Stimulated activated CD8-positive, alpha-beta memory T cell treated with anti-CD3 and anti-CD28 coated beads, Interleukin-12 subunit alpha, Interleukin-12 subunit beta, amount 100 ng/mL, for 24 hours (primary cell): ENCODE measurements around the gene NNT.
"Not testable (repeated sequence)": the region's sequence is repeated elsewhere in the genome, so short reads cannot be mapped to it uniquely, and the experiment has no call there.

Experiments used
- DNase-seq: peaks from one replicate; pipeline ENCODE4 v3.0.0-alpha.2; 2020; ENCODE audit errors: extremely low read depth

Gene NNT

DNA sequence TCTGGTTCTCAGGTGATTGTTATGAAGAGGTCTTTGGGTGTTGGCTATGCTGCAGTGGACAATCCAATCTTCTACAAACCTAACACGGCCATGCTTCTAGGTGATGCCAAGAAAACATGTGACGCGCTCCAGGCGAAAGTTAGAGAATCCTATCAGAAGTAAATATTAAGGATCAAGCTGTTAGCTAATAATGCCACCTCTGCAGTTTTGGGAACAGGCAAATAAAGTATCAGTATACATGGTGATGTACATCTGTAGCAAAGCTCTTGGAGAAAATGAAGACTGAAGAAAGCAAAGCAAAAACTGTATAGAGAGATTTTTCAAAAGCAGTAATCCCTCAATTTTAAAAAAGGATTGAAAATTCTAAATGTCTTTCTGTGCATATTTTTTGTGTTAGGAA is 101.3 kb downstream of the NNT start:
- DNase-seq = no peak

DNA sequence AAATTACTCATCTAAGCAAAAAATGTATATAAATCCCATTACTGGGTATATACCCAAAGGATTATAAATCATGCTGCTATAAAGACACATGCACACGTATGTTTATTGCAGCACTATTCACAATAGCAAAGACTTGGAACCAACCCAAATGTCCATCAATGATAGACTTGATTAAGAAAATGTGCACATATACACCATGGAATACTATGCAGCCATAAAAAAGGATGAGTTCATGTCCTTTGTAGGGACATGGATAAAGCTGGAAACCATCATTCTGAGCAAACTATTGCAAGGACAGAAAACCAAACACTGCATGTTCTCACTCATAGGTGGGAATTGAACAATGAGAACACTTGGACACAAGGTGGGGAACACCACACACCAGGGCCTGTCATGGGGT is 103.6 kb downstream of the NNT start:
- DNase-seq = not testable (repeated sequence)

DNA sequence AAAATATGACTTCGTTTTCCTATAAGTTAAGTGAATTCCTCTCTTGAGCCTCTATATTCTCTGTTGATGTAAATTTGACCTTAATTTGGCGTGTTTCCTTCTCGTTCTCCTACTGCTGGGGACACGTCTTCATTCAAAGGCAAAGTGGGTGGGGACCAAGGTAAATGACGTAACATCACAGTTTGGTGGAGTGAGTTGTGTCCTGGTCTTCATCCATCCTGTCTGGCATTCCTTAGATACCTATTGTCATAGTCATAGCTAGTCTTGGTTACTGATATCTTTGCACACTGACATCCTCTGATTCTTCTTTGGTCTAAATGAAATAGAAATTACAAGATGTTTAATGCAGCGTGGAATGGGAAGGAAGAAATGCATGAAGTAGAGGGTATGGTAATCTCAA is 108.5 kb downstream of the NNT start:
- DNase-seq = no peak

DNA sequence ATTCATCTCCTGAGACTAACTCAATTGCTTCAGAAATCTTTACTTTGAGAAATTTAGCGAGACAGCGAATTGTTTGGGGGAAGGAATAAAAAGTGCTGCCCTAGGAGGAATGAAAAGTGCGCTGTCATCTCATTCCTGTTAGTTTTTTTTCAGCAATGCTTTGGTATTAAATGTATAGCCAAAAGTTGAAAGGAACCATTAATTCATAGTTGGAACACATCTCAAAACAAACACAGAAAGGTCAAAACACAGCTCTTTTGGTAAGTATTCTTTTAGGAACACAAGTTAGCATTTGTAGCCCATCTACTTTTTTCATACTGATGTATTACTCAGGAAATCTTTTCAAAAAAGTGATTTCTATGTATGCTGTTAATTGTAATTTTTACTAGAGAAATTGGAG is 109.1 kb downstream of the NNT start:
- no peak for DNase-seq

DNA sequence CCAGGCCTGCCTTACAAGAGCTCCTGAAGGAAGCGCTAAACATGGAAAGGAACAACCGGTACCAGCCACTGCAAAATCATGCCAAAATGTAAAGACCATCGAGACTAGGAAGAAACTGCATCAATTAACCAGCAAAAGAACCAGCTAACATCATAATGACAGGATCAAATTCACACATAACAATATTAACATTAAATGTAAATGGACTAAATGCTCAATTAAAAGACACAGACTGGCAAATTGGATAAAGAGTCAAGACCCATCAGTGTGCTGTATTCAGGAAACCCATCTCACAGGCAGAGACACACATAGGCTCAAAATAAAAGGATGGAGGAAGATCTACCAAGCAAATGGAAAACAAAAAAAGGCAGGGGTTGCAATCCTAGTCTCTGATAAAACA is 116.8 kb downstream of the NNT start:
- not testable (repeated sequence) for DNase-seq

DNA sequence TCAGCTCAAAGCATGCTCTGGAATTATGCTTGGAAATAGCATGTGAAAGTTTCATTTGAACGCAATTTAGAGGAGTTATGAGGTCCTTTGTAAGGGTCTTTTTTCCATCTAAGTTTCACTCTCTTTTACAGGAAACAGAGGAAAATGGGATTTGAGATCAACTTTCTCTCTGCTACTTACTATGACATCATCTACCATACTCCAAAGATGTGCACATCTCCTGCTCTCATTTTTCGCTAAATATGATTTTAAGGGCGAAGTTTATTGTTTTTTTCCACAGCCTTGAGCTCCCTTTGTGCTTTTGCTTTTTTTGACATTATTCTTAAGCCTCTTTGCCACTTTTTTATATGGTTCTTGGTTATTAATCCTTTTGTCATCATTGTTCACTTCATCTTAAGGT is 125.6 kb downstream of the NNT start:
- no peak for DNase-seq

DNA sequence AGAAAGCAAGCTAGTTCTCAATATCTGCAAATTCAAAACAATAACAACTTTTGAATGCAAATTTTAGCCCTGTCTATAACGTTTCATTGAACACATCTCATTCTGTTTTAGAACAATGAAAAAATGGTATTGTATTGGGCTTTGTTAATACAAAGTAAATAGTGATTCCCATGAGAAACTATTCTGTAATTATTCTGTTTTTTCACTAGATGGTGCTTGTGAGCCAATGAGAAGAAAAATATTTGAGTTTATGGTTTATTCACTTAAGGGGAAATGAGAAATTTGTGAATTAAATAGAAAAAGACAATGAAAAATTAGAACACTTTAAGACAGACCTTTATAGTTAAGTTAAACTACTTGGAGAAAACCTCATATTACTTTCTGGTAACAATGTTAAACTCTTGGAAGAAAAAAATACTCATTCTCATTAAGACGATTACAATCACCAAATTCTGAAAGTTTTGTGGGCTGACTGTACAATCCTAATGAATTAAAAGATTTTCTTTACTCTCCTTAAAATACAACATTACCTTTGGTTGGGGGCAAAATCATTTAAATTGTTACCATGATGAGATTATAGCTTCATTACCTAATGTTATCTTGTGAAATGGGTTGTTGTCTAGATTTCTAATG is 127.0 kb downstream of the NNT start:
- no peak for DNase-seq

DNA sequence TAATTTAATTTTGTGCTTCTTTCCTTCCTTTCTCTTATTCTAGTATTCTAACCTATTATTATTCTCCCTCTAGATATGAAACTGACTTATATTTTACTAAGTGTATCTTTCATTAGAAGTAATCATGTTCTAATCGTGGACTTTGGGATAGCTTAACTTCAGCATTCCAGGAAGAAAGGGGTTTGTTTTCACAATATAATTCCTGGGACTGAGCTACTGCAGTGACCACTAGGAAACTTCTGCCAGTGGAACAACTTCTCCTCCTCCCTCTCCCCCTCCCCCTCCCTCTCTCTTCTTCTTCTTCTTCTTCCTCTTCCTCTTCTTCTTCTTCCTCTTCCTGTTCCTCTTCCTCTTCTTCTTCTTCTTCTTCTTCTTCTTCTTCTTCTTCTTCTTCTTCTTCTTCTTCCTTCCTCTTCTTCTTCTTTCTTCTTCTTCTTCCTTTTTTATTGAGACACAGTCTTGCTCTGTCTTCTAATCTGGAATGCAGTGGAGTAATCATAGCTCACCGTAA is 127.9 kb downstream of the NNT start:
- no peak for DNase-seq

DNA sequence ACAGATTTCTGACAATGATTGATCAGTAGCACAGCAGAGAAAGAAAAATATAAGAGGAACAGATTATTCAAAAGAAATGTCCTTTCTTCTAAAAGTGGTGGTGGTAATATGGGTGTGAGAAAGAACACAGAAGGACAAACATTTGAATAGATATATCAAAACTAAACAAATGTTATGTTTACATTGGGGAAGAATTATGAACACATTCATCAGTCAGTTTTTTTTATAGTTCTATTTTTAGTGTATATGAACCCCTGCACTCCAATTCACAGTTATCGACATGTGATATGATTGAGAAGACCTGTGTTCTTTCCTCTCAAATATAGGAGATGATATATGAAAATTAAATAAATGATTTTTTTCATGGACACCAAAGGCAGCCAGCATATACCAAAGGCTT is 128.6 kb downstream of the NNT start:
- DNase-seq = no peak

DNA sequence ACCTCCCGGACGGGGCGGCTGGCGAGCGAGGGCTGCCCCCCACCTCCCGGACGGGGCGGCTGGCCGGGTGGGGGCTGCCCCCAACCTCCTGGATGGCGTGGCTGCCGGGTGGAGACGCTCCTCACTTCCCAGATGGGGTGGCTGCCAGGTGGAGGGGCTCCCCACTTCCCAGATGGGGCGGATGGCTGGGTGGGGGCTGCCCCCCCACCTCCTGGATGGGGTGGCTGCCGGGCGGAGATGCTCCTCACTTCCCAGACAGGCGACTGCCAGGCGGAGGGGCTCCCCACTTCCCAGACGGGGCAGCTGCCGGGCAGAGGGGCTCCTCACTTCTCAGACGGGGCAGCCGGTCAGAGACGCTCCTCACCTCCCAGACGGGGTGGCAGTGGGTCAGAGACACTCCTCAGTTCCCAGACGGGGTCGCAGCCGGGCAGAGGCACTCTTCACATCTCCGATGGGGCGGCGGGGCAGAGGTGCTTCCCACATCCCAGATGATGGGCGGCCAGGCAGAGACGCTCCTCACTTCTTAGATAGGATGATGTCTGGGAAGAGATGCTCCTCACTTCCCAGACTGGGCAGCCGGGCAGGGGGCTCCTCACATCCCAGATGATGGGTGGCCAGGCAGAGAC is 143.1 kb downstream of the NNT start:
- DNase-seq = not testable (repeated sequence)

DNA sequence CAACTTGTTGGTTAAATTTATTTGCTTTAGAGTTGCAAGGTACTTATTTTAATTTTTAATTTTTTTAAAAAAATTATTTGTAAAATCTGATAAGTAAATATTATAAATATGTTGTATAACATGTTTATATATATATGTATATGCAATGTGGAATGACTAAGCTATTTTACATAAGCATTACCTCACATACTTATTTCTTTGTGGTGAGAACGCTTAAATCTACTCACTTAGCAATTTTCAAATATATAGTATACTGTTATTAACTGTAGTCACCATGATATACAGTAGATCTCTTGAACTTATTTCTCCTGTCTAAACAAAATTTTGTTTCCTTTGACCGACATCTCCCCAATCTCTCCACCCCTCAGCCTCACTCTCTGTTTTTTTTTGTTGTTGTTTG is 147.8 kb downstream of the NNT start:
- DNase-seq = no peak

DNA sequence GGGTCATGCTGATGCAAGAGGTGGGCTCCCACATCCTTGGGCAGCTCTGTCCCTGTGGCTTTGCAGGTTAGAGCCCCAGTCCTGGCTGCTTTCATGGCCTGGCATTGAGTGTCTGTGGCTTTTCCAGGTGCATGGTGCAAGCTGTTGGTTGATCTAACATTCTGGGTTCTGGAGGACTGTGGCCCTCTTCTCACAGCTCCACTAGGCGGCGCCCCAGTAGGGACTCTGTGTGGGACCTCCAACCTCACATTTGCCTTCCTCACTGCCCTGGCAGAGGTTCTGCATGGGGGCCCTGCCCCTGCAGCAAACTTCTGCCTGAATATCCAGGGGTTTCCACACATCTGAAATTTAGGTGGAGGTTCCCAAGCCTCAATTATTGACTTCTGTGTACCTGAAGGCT is 150.1 kb downstream of the NNT start:
- no peak for DNase-seq
